Stimulated activated CD4-positive, alpha-beta T cell treated with anti-CD3 and anti-CD28 coated beads, Interleukin-15, amount 100 ng/mL, for 1 hour (primary cell): ENCODE results near the gene ZNF346.

Experiments used
- DNase-seq, 2 donors: peaks; one replicate each; pipeline ENCODE4 v3.0.0-alpha.2; 2020; ENCODE audit warnings: low read depth in 1 of 2, low spot score in 1 of 2

ZNF346 gene

DNA sequence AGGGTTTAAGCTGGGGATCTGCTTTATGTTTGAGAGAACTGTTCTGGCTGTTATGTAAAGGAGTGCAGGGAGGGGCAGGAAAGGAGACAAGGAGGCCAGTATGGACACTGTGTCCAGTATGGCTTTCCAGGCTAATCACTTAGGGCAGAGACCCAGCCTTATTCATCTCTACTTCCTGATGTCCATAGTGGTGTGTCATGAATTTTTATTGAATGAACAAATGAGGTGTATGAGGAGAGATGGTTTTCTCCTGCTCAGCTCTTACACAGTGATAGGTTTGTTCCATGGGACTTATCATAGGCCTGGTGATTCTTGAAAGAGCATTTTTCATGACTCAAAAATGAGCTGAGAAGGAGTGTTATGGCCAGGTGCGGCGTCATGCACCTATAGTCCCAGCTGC lies 43.7 kb downstream of the ZNF346 start:
- no peak for DNase-seq

DNA sequence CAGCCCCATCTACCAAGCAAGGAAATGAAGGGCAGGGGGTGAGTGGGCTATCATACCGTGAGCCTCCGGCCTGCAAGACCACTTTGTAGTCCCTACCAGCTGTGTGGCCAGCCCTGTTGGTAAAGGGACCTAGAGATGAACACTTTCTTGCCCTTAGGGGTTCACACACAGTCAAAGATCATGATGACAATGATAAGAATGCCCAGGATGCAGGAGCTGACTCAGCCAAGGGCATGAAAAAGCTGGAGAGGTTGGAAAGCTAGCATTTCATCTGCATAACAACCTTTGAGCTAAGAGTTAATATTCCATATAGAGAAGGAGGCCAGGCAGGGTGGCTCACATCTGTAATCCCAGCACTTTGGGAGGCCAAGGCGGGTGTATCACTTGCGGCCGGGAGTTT lies 45.0 kb downstream of the ZNF346 start:
- DNase-seq, result no peak

DNA sequence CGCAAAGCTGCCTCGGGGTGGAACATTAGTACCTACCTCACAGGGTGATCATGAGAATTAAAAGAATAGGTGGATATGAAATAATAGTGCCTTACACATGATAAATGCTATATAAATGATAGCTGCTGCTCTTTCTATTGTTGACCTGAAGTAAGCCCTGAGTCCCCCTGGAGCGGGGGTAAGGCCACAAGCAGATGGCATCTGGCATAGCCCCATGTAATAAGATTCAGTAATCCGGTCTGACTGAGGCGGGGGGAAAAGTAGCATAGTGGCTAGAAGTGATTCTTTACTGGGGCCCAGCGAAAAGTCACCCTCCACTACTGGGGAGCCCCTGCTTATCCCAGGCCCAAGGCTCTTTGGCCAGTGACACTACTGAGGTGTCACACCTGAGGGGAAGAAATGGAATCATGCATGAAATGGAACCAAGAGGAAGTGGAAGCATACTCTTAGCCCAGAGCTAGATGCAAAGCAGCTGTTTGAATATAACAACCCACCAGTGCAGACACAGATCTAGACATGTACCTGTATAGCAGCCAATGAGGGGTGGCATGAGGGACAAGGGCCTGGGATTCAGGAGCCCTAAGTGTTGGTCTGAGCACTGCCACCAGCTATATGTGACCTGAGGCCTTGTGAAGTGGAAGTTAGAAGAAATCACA lies 48.2 kb downstream of the ZNF346 start:
- no peak for DNase-seq

DNA sequence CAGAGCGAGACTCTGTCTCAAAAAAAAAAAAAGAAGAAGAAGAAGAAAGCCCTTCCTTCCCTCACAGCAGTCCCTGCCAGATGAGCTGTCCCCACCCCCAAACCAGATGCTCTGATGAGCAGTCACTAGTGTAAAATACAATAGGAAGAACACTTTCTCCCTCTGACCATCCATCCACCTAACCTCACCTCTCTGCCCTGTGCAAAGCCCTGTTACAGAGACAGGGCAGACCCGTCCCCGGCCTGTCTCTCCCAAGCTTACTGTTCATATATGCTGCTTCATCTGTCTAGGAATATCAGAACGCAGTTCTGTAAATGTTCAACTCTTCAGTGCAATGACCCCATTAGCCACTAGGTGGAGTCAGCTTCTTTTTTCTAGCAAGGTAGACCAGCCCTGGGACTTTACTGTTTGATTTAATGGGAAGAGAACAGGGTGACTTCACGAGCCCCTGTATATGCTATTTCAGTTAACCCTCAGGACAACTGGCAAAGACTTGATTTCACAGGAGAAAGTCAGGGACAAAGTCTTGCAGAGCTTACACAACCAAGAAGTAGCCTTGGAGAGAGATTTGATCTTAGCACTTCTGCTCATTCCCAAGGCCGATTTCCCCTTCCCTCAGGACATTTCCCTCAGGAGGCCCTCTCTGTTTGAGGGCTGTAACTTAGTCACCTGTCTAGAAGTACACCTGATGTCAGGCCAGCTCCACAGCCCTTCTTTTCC lies 49.3 kb downstream of the ZNF346 start:
- DNase-seq, result peak in 1 of 2 donors; percentile 25

DNA sequence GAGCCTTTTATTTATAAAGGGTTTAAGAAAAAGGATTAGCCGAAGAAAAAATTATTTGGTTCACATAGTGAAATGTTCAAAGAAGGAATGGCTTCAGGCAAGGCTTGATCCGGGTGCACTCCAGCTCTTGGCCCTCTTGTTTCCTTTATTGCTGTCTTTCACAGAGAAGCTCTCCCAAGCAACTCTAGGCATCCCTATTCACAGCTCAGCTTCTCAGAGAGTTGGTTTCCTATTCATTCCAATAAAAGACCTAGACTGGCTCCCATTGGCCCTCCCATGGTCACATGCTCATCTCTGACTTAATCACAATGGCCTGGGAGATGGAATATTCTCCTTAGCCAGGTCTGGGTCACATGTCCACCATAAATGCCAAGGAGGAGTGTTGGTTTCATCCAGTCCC lies 54.8 kb downstream of the ZNF346 start:
- no peak for DNase-seq

DNA sequence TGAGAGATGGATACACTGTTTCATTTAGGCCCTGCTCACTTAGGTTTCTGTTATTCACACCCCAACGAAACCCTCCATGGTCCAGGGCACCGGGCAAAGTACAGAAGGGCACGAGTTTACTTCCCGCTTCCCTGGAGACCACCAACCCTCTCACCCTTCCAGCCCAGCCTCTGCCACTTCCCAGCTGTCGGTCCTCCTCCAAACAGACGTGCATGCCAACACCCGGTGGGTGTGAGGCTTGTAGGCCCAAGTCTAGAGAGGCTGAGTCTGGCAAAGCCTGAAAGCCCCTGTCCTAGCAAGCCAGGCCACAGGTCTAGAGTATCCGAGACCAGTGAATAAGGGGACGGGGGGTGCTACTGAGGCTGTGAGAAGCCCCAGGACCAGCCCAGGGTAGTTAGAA lies 57.1 kb downstream of the ZNF346 start:
- DNase-seq, result no peak

DNA sequence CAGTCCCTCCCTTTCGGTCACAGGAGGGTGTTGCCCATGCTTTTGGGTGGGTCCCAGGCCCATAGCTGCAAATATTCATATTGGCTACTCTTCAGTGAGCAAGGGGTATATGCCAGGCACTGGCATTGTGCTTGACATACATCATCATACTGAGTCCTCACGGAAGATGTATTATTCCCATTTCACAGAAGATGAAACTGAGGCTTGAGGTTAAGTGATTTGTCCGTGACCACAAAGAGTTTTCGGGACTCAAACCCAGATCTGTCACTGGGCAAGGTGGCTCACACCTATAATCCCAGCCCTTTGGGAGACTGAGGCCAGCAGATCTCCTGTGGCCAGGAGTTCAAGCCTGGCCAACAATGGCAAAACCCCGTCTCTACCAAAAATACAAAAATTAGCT lies 57.8 kb downstream of the ZNF346 start:
- no peak for DNase-seq

DNA sequence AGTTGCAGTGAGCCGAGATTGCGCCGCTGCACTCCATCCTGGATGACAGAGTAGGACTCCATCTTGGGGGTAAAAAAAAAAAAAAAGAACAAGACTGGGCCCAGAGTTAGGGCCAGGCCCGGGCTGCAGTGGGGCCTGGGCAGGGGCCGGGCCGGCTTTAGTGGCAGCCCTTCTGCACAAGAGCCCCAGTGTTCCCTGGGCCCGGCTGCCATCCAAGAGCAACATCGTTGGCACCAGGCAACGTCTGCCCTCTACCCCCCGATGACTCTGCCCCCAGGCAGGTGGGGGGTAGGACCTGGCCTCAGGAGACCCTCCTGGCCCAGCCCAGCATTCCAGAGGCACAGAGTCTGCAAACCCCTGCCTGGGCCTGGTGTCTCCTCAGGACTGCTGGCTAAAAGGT lies 59.4 kb downstream of the ZNF346 start:
- no peak for DNase-seq

DNA sequence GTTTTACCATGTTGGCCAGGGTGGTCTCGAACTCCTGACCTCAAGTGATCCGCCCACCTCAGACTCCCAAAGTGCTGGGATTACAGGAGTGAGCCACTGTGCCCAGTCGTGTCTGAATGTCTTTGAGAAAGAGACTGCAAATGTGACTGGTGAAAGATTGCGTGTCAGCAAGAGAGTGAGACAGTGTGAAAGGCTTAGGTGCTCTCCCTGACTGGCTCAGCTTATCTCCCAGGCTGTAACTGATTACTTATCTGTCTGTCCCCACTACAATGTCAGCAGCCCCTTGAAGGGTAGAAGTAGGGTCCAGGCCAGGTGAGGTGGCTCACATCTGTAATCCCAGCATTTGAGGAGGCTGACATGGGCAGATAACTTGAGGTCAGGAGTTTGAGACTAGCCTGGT lies 60.9 kb downstream of the ZNF346 start:
- no peak for DNase-seq

DNA sequence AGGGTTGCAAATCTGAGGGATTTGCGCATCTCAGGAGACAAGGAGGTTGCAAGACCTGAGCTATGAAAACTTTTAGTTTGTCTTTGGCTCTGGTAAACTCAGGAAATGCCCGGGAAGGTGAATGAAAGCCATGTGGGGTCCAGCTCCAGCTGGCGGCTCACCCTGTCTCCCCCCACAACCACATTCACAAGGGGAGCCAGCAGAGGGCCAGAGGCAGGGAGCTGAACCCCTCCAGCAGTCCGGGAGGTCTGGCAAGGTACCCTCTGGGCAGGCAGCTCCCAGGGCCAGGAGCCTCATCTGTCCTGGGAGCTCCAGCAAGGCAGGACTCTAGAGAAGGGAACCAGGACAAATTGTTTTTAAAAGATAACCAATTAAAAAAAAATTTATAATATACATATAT lies 61.7 kb downstream of the ZNF346 start:
- no peak for DNase-seq

DNA sequence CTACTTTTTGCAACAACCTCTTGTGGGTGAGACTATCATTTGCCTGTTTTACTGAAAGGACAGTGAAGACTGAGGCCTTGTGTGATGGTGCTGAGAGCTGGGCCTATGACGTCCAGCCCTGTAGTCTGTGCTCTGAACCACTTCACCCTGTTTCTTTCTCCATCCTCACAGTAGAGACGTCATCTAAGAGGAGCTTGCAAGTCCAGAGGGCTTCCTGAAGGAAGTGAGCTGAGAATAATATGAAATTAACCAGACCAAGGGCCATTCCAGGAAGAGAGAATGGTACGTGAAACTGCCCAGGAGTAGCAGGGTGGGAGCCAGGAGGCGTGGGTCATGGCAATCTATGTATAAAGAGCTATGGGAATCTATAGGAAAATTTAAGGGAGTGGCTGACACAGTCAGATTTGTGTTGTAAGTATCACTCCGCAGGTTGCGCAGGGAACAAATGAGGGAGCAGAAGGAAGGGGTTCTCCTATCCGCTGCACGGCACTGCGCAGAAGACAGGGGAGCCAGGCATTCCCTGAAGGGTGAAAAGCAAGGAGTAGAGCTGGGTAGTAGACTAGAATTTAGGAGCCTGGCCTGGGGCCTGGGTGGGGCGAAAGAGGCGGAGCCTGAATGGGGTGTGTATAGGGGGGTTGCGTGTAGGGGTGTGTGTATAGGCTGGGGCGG lies 63.6 kb downstream of the ZNF346 start:
- no peak for DNase-seq

DNA sequence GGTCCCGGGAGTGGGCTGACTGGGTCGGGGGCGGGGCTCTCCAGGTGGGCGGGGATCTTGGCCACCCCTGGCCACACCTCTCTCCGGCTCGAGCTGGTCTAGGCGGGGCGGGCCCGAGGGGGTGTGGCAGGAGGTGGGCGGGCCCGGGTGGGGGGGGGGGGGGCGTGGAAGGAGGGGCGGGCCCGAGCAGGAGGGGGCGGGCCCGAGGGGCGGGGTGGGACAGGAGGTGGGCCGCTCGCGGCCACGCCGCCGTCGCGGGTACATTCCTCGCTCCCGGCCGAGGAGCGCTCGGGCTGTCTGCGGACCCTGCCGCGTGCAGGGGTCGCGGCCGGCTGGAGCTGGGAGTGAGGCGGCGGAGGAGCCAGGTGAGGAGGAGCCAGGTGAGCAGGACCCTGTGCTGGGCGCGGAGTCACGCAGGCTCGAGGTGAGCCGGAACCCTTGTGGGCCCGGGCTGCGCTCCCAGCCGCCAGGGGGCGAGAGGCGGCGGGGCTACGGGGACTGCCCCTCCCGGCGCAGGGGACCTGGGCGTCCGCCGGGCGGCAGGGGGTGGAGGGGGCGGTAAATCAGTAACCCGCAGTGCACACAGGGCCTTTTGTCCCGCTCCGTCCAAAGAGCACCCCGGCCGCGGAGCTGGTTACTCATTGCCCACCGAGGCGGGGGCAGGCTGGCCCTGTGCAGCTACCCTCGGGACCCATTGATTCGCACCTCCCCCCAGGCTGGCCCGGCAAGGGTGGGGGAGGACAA lies 64.3 kb downstream of the ZNF346 start, which contains the start of gene FGFR4:
TSS of gene FGFR4 (plus strand) at position 262 of the 744 bp plus-strand sequence. CDS start 2,688 bp downstream, outside the sequence.
- DNase-seq, result peak; percentile 34 to 43

DNA sequence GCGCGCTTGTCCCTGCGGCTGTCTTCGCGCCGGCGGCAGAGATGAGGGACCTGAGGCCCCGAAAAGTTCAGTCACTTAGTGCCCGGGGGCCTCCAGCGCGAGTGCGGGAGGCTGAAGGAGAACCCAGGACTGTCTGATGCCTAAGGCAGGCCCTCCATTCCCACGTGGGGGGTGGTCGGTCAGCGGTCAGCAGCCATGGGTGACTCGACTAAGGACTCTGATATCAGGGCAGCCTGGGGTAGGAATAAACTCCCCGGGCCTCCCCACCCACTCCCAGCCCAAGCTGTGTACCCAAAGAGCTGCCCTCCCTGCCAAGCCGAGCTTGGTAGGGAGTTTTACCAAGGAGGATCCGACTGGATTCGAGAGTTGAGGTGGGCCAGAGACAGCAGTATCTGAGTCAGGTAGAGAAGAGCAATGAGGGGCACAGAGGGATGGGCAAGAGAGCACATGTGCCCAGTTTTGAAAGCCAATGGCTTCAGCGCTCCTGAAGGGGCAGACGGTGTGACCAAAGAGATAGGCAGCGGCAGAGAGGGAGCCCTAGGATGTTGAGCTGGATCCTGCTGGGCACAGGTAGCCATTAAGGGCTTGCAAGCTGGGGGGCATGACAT lies 65.0 kb downstream of the ZNF346 start:
- no peak for DNase-seq

DNA sequence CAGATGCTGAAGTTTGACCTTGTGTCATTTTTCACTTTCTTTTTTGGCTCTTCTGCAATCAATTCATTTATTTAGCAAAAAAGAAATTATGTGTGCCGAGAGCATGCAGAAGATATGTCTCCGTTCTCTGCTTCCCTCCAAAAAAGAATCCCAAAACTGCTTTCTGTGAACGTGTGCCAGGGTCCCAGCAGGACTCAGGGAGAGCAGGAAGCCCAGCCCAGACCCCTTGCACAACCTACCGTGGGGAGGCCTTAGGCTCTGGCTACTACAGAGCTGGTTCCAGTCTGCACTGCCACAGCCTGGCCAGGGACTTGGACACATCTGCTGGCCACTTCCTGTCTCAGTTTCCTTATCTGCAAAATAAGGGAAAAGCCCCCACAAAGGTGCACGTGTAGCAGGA lies 66.6 kb downstream of the ZNF346 start:
- DNase-seq, result no peak

DNA sequence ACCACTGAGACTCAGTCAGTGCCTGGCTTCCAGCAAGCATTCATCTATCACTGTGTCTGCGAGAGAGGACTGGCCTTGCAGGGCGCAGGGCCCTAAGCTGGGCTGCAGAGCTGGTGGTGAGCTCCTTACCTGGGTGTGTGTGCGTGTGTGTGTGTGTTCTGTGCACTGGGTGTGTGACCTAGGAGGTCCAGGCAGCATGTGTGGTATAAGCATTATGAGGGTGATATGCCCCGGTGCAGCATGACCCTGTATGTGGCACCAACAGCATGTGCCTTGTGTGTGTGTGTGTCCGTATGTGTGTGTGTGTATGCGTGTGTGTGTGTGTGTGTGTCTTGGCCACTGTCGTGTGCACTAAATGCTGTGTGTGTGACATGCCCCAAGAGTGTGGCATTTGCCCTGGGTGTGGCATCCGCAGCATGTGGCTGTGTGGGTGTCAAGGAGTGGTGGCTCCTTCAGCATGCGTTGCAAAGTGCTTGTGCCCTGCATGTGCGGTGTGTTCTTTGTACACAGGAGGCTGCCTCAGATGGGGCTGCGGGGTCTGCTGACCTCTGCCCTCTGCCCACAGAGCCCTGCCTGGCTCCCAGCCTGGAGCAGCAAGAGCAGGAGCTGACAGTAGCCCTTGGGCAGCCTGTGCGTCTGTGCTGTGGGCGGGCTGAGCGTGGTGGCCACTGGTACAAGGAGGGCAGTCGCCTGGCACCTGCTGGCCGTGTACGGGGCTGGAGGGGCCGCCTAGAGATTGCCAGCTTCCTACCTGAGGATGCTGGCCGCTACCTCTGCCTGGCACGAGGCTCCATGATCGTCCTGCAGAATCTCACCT lies 67.5 kb downstream of the ZNF346 start:
- DNase-seq, result no peak

DNA sequence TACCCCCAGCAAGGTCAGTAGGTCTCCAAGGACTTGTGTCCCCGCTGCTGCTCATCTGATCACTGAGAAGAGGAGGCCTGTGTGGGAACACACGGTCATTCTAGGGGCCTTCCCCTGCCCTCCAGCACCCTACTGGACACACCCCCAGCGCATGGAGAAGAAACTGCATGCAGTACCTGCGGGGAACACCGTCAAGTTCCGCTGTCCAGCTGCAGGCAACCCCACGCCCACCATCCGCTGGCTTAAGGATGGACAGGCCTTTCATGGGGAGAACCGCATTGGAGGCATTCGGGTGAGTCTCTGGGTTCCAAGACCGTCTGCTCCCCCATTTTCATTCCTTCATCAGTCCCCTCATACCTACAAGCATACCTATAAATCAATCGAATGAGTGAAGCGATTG lies 68.3 kb downstream of the ZNF346 start:
- DNase-seq, result no peak

DNA sequence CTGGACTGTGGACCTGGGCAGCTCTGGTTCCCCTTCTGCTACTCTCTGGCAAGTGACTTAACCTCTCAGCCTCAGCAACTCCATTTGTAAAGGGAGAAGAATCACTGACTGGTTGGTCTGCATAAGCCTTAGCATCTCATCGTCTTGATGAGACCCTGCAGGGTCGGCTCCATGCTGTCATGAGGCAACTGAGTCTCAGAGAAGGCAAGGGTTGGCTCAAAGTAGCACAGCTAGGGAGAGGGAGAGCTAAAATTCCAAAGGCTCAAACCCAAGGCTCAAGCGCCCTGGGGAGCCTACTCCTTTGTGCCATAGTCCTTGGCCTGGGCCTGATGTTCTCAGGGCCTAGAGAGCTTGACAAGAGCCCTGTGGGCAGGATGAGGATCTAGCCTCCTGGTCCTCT lies 68.7 kb downstream of the ZNF346 start:
- DNase-seq, result no peak

DNA sequence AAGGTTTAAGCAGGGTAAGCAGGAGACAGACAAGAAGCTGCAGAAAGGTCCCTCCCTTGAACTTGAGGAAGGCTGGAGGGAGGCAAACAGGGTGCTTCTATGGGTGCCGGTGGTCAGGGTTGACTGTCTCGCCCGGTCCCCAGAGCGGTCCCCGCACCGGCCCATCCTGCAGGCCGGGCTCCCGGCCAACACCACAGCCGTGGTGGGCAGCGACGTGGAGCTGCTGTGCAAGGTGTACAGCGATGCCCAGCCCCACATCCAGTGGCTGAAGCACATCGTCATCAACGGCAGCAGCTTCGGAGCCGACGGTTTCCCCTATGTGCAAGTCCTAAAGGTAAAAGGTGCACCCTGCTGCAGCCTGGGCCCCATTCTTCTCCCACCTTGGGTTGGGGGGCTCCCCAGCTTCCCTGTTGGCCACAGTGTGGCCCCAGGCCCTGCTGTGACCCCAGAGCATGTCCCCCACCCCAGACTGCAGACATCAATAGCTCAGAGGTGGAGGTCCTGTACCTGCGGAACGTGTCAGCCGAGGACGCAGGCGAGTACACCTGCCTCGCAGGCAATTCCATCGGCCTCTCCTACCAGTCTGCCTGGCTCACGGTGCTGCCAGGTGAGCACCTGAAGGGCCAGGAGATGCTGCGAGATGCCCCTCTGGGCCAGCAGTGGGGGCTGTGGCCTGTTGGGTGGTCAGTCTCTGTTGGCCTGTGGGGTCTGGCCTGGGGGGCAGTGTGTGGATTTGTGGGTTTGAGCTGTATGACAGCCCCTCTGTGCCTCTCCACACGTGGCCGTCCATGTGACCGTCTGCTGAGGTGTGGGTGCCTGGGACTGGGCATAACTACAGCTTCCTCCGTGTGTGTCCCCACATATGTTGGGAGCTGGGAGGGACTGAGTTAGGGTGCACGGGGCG lies 69.9 kb downstream of the ZNF346 start:
- no peak for DNase-seq

DNA sequence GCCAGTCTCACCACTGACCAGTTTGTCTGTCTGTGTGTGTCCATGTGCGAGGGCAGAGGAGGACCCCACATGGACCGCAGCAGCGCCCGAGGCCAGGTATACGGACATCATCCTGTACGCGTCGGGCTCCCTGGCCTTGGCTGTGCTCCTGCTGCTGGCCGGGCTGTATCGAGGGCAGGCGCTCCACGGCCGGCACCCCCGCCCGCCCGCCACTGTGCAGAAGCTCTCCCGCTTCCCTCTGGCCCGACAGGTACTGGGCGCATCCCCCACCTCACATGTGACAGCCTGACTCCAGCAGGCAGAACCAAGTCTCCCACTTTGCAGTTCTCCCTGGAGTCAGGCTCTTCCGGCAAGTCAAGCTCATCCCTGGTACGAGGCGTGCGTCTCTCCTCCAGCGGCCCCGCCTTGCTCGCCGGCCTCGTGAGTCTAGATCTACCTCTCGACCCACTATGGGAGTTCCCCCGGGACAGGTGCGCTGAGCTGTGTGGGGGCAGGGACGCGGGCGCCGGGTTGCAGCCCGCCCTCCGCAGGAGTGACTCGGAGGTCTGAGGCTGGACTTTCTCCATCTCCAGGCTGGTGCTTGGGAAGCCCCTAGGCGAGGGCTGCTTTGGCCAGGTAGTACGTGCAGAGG lies 70.7 kb downstream of the ZNF346 start:
- no peak for DNase-seq
